Kidney (tissue), 14 donors: ENCODE results near the gene TCF4. TPM values are rescaled to one million over a fixed set of nuclear protein-coding genes. Genes with fewer than 3 reads are reported as not detected.

Experiments used
- DNase-seq, 5 donors: peaks; one replicate each; pipeline ENCODE4 v3.0.0-alpha.2; 2013 to 2020
- FAIRE-seq: peaks from 2 replicates; lab custom pipeline; 2012; peaks lifted over from hg19 to GRCh38; lab: Jason Lieb, UNC
- H3K27ac ChIP-seq, 2 donors: one replicate each; pipeline ENCODE4 v1.7.0; 2013; ENCODE audit warnings: low read depth in 2 of 2, low read length in 2 of 2, inconsistent platforms in 1 of 2
- H3K27me3 ChIP-seq: one replicate; pipeline ENCODE4 v1.7.1; 2013; ENCODE audit warnings: low read length, inconsistent platforms; ENCODE audit not compliant: control insufficient read depth, insufficient read depth
- H3K36me3 ChIP-seq, 3 donors: one replicate each; pipeline versions ENCODE4 v1.7.0 to v1.7.1; 2013; ENCODE audit warnings: low read length in 3 of 3, control low read depth in 1 of 3, inconsistent platforms in 1 of 3; ENCODE audit not compliant: insufficient read depth in 3 of 3, control insufficient read depth in 2 of 3
- H3K4me1 ChIP-seq, 3 donors: one replicate each; pipeline versions ENCODE4 v1.7.0 to v1.7.1; 2013; ENCODE audit warnings: low read length in 3 of 3, inconsistent platforms in 1 of 3, low read depth in 1 of 3; ENCODE audit not compliant: control insufficient read depth in 2 of 3, insufficient read depth in 2 of 3
- H3K4me3 ChIP-seq, 3 donors: one replicate each; pipeline versions ENCODE4 v1.7.0 to v1.8.1; 2013; ENCODE audit warnings: low read length in 3 of 3, control low read depth in 1 of 3, inconsistent platforms in 1 of 3
- H3K9ac ChIP-seq, 3 donors: one replicate each; pipeline versions ENCODE4 v1.7.0 to v1.7.1; 2013; ENCODE audit warnings: low read length in 3 of 3, control low read depth in 1 of 3, inconsistent platforms in 1 of 3
- H3K9me3 ChIP-seq, 3 donors: one replicate each; pipeline versions ENCODE4 v1.7.0 to v1.7.1; 2013; ENCODE audit warnings: low read length in 3 of 3, control low read depth in 1 of 3, inconsistent platforms in 1 of 3; ENCODE audit not compliant: control insufficient read depth in 2 of 3, insufficient read depth in 1 of 3
- intact Hi-C: fragments of 100-400 bp; cut with DNase I; formaldehyde crosslinking; loops from one replicate; pipeline ENCODE4 v1.11.1; 2022
- polyA plus RNA-seq: library from polyadenylated mRNA; stranded (reverse); fragments of 350-450 nt; fragmentation: Illumina TruSeq; extraction: RNeasy Lipid Tissue Mini Kit (QIAGEN cat#74804); gene quantifications from one replicate; pipeline ENCODE4 v1.2.3, GENCODE V29; 2014; ENCODE audit warnings: low read depth, low replicate concordance; ENCODE audit not compliant: insufficient read depth
- total RNA-seq: library from RNA; stranded (reverse); fragmentation: NEBNext Ultra II Directional; extraction: Animal tissue kit (Norgen Biotek cat#: 25700); gene quantifications from one replicate; pipeline ENCODE4 v1.2.1, GENCODE V29; 2021
- TF ChIP-seq, protein P1 (sequence below): IDR thresholded peaks from 3 replicates; pipeline ENCODE4 v1.5.1; 2012; ENCODE audit warnings: mild to moderate bottlenecking, moderate library complexity, borderline replicate concordance; ENCODE audit not compliant: insufficient read depth; ENCODE audit errors: extremely low read depth
- donor health status: control.
- donor health status: control.
- donor health status: control.
- donor health status: control.
- donor health status: control.
- donor health status: DM: yes; HTN: yes; CAD: no.
- donor health status: Normal renal cell carcinoma (clear cell type).

Gene TCF4
- total and polyA plus RNA-seq, 2 donors from 2014 or later, result 4.4 to 60.3 TPM

DNA sequence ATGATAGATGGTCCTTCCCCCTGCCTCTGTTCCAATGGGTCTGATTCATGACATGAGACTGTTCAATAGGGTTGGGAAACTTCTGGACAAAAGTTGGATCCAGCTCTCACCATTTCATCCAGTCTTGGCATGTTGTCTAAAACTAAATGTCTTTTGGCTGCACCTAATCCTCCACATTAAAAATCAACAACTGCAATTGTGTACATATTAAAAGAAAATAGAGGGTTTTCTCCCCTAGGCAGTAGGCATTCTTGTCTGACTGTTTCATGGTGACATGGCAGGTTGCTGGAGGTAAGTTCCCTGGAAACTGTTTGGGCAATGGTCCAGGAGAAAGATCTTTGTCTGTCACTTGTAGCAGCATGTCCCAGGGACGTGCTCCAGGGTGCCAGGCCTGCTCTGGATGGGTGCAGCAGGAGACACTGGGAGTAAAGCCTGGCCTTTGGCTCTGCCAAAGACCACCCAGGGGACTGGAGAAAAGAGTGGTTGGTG, 135.8 kb downstream of the TCF4 start:
- Histone ChIP-seq H3K9me3 (no peaks in the 10 kb centered on the region), H3K27me3 (no peaks in the 10 kb centered on the region), H3K4me1 (no peaks in the 10 kb centered on the region), H3K27ac (no peak overlapping the region), H3K9ac (no peak overlapping the region), H3K4me3 (no peak overlapping the region), H3K36me3 (no peaks in the 10 kb centered on the region)
- no peak for DNase-seq
- TF ChIP-seq, protein P1, sequence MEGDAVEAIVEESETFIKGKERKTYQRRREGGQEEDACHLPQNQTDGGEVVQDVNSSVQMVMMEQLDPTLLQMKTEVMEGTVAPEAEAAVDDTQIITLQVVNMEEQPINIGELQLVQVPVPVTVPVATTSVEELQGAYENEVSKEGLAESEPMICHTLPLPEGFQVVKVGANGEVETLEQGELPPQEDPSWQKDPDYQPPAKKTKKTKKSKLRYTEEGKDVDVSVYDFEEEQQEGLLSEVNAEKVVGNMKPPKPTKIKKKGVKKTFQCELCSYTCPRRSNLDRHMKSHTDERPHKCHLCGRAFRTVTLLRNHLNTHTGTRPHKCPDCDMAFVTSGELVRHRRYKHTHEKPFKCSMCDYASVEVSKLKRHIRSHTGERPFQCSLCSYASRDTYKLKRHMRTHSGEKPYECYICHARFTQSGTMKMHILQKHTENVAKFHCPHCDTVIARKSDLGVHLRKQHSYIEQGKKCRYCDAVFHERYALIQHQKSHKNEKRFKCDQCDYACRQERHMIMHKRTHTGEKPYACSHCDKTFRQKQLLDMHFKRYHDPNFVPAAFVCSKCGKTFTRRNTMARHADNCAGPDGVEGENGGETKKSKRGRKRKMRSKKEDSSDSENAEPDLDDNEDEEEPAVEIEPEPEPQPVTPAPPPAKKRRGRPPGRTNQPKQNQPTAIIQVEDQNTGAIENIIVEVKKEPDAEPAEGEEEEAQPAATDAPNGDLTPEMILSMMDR, result no peak
- intact Hi-C loops, result no loop called here
- FAIRE-seq, result no peak

DNA sequence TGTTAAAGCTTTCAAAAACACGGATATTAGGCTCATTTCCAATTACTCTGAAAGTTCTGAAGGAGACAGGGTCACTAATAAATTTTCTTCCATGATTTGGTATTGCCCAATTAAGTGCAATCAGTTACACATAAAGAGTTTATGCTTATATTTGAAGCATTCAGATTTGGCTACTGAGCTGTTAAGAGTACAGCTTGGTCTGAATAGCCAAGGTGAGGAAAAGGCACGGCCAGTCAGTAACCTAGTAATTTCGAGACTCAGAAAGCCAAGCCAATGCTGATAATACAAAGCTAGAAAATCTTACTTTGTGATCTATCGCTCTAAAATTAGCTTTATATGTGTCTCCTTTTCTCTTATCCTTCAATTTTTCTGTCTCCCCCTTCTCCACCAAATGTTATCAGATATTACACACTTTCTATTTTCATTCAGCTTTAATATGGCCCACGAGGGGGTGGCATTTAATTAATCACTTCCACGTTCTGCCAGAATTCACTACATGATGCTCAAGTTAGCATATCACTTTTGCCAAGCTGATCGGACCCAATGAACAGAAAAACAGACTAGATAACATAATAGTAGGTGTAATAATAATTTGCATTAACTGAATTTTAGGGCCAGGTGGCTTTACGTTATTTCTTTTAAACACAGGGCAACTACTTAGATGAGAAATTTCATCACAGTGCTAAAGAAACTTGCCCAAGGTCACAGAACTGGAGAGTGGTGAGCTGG, 138.4 kb downstream of the TCF4 start:
- intact Hi-C loops, result no loop called here
- no peak for FAIRE-seq
- TF ChIP-seq, protein P1, result no peak
- Histone ChIP-seq H3K9me3 (no peaks in the 10 kb centered on the region), H3K4me3 (no peak overlapping the region), H3K27me3 (no peaks in the 10 kb centered on the region), H3K9ac (no peak overlapping the region), H3K4me1 (no peaks in the 10 kb centered on the region), H3K27ac (no peak overlapping the region), H3K36me3 (no peaks in the 10 kb centered on the region)
- no peak for DNase-seq

DNA sequence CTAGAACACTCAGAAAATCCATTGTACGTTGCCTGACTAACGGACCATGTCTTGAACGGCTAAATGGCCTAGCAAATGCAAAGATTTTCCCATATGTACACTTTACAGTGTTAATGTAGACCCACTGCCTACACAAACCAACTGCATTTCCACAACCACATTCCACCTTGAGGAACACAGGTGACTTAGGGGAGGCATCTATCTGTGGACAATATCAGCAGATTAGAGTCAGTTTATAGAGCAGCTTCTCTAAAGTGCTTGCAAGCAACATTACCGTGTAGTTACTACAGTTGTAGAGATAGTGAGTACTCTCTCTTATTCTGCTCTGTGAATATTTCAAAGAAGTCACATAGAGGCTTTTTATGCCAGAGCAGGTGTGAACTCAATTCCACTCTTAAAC, 139.6 kb downstream of the TCF4 start:
- TF ChIP-seq, protein P1, result no peak
- intact Hi-C loops, result no loop called here
- no peak for FAIRE-seq
- Histone ChIP-seq H3K4me1 (no peaks in the 10 kb centered on the region), H3K9me3 (no peaks in the 10 kb centered on the region), H3K4me3 (no peak overlapping the region), H3K27me3 (no peaks in the 10 kb centered on the region), H3K9ac (no peak overlapping the region), H3K27ac (no peak overlapping the region), H3K36me3 (no peaks in the 10 kb centered on the region)
- peak in 1 of 5 donors; percentile 30 for DNase-seq
